A549 (cell line): ENCODE data around the gene EPN2.

Experiments
- CHD4 ChIP-seq: fragments of 200-600 bp; sonication (generic); IDR thresholded peaks from 2 replicates; pipeline ENCODE4 v1.6.1; 2016; ENCODE audit warnings: antibody characterized with exemption, mild to moderate bottlenecking, borderline replicate concordance
- ZFP36 ChIP-seq: fragments of 450-650 bp; IDR thresholded peaks from 2 replicates; pipeline ENCODE4 v1.6.1; 2014; ENCODE audit warnings: borderline replicate concordance; ENCODE audit not compliant: partially characterized antibody
- TF ChIP-seq, protein P1 (sequence below): fragments of >200 bp; sonication (Bioruptor Twin); formaldehyde crosslinking; IDR thresholded peaks from 3 replicates; pipeline ENCODE4 v1.6.1; 2016

DNA sequence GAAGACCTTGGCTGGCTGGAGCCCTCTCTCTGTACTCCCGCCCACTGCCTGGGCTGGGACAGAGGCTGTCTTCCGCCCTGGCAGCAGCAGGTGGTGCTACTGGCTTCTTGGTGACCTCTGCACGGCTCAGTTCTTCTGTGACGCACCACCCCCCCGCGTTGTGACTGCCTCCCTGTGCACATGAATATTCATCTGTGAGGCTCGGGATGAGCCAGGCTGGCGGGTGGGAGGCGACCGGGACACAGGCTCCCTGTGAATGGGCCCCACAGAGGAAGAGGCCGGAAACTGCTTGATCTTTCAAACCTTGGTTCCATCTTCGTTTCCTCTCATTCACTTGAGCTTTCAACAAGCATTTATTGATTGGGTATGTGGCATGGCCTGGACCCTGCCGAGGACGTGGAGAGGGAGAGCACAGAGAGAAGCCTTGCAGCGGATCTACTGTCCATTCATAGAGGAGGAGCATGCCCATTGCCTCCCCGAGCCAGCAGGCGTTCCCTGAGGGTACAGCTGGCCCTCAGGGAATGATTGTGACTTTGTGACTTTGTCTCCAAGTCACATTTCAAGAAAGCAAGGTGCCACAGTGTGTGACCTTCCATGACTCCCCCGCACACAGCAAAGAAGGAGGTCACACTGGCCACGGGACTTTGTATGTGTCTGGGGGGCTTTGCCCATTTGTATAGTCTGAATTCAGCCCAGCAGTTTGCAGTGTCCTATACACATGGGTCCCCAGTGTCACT, 80.4 kb downstream of the EPN2 start:
- no peak for TF ChIP-seq ZFP36
- TF ChIP-seq, protein P1, sequence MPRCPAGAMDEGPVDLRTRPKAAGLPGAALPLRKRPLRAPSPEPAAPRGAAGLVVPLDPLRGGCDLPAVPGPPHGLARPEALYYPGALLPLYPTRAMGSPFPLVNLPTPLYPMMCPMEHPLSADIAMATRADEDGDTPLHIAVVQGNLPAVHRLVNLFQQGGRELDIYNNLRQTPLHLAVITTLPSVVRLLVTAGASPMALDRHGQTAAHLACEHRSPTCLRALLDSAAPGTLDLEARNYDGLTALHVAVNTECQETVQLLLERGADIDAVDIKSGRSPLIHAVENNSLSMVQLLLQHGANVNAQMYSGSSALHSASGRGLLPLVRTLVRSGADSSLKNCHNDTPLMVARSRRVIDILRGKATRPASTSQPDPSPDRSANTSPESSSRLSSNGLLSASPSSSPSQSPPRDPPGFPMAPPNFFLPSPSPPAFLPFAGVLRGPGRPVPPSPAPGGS = no peak
- TF ChIP-seq CHD4 = no peak
